ENCODE measurements around the gene HPCAL1.

Gene HPCAL1

DNA sequence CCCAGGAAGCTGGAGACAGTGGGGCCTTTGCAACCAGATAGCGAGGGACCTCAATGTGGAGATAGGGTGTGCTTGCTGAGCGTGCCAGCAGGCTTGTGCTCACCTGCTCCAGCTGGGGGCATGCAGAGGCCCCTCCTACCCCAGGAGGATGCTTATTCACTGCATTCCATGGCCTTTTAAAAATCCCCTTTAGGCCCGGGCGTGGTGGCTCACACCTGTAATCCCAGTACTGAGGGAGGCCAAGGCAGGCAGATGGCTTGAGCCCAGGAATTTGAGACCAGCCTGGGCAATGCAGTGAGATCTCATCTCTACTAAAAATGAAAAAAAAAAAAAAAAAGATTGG, 90.9 kb downstream of the HPCAL1 start:
- DNase-seq (ENCODE audit: insufficient read length, low spot score) (no peak), FAIRE-seq (no peak)
- TF ChIP-seq, protein P1, sequence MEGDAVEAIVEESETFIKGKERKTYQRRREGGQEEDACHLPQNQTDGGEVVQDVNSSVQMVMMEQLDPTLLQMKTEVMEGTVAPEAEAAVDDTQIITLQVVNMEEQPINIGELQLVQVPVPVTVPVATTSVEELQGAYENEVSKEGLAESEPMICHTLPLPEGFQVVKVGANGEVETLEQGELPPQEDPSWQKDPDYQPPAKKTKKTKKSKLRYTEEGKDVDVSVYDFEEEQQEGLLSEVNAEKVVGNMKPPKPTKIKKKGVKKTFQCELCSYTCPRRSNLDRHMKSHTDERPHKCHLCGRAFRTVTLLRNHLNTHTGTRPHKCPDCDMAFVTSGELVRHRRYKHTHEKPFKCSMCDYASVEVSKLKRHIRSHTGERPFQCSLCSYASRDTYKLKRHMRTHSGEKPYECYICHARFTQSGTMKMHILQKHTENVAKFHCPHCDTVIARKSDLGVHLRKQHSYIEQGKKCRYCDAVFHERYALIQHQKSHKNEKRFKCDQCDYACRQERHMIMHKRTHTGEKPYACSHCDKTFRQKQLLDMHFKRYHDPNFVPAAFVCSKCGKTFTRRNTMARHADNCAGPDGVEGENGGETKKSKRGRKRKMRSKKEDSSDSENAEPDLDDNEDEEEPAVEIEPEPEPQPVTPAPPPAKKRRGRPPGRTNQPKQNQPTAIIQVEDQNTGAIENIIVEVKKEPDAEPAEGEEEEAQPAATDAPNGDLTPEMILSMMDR (IDR thresholded peaks at IDR 0.05; ENCODE audit: insufficient read depth, missing control alignments) = no peak

DNA sequence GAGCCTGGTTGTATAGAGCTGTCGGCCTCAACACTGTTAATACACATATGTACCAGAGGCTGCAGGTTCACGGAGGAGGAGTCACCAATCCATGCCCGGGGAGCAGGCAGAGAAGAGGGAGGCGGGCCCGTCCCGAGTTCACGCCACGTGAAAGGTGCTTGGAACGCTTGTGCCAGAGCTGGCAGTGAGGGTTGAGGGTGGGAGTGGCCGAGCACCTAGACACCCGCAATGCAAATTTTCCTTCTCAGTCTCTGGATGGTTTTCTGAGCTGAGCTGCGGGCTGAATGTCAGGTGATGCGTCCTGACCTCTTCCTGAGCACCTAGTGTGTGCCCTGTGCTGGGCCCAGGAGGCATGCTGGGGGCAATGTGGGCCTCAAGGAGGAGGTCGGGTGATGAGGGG, 93.2 kb downstream of the HPCAL1 start:
- FAIRE-seq = no peak
- DNase-seq (ENCODE audit: insufficient read length, low spot score) = no peak
- TF ChIP-seq, protein P1 (IDR thresholded peaks at IDR 0.05; ENCODE audit: insufficient read depth, missing control alignments) = no peak

DNA sequence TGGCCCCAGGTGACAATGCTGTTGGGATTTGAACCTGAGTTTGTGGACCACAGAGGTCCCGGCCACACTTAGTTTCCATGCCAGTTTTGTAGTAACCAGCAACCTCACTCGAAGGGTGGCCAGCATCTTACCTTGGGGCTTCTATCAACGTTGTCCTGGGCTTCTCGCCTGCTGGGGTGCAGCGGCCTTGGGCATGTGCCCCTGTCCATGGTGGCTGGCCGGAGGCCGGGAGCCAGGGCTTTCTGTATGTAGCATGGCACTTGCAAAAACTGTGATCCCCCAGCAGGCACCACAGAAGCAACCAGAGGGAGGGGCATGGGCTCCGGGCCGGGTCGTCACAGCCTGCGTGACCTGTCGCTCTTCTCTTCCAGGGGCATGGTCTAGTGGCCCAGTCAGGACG, 93.8 kb downstream of the HPCAL1 start:
- TF ChIP-seq, protein P1 (IDR thresholded peaks at IDR 0.05; ENCODE audit: insufficient read depth, missing control alignments) = no peak
- FAIRE-seq (no peak), DNase-seq (ENCODE audit: insufficient read length, low spot score) (no peak)

DNA sequence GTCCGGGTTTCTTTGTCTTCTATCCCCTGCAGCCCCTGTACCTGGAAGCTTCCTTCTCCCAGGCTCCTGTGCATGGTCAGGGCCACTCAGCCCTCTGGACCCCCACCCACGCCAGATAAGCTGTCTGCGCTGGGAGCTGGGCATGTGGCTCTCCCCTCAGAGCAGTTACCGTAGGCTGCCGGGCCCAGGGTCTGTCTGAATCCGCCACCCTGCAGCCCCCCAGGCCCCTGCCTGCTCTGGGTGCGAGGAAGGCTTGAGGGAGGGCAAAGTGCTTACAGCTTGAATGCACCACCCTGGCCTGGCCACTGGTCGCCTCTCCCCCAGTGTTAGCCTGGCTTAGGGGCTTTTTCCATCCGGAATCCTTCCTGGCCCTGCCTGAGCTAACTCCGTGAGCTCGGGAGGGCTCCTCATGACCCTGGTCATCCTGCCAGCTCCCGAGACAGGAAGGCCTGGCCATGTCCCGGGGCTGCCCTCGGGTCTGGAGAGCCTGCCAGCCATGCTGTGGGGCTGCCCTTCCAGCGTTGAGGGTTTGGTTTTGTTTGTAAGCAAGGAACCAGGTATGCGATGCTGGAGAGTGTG, 94.7 kb downstream of the HPCAL1 start:
- FAIRE-seq = no peak
- no peak for DNase-seq (ENCODE audit: insufficient read length, low spot score)
- TF ChIP-seq, protein P1 (IDR thresholded peaks at IDR 0.05; ENCODE audit: insufficient read depth, missing control alignments) = no peak

DNA sequence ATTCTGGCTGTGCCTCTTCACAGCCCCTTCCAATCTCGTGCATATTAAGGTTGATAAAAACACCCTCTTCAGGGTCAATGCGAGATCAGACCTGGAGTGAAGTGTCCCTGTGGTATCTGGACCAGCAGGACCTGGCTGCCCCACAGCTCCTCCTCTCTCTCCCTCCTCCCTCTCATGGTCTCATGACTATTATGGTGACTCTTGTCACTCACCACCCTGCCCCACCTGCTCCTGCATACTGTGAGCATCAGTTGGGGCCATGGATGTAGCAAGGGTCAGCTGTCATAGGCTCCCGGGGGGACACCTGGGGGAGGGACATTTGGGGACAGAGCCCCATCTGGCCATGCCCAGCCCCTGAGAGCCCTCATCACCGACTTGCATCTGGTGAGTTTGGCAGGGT, 95.2 kb downstream of the HPCAL1 start:
- FAIRE-seq (no peak), DNase-seq (ENCODE audit: insufficient read length, low spot score) (no peak)
- TF ChIP-seq, protein P1 (IDR thresholded peaks at IDR 0.05; ENCODE audit: insufficient read depth, missing control alignments) = no peak

DNA sequence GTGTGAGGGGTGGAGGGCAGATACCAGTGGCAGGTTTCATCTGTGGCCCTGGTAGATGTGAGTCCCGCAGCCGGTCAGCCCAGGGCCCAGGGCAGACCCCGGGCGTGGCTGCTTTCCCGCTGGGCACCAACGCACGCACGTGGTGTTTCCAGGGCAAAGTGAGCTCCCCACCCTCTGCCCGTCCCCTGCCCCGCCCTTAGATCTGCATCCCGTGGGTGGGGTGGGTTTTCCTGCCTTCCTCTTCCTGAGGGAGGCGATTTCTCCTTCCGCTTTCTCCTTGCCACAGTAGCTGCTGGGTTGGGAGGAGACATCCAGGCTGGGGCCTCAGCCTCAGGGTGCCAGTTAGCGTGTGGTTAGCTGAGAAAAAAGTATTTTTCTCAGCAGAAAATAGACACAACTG, 95.8 kb downstream of the HPCAL1 start:
- TF ChIP-seq, protein P1 (IDR thresholded peaks at IDR 0.05; ENCODE audit: insufficient read depth, missing control alignments) = no peak
- DNase-seq (ENCODE audit: insufficient read length, low spot score) (no peak), FAIRE-seq (no peak)

DNA sequence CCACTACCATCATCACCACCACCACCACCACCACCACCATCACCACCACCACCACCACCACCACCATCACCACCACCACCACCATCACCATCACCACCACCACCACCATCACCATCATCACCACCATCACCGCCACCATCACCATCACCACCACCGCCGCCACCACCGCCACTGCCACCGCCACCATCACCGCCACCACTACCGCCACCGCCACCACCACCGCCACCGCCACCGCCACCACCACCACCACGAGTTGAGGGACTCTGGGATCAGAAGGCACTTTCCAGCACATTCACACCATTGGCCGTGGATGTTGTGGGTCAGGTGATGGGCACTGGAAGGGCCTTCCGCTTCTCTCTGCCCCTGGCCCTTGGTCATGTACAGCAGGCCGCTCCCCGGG, 96.7 kb downstream of the HPCAL1 start:
- FAIRE-seq = no peak
- TF ChIP-seq, protein P1 (IDR thresholded peaks at IDR 0.05; ENCODE audit: insufficient read depth, missing control alignments) = no peak
- DNase-seq (ENCODE audit: insufficient read length, low spot score) = no peak

Data from D721Med (cell line).